Stimulated activated CD4-positive, alpha-beta T cell treated with anti-CD3 and anti-CD28 coated beads, Interleukin-15, amount 100 ng/mL, for 48 hours (primary cell): ENCODE measurements around the gene SLC41A2.
"Not testable (repeated sequence)": the region's sequence is repeated elsewhere in the genome, so short reads cannot be mapped to it uniquely, and the experiment has no call there.

Experiments
- DNase-seq, 2 donors: peaks; one replicate each; pipeline ENCODE4 v3.0.0-alpha.2; 2020; ENCODE audit warnings: low read depth in 2 of 2

The SLC41A2 gene

GRCh38 chr12:104964167-104964855 is 6.2 kb upstream of the SLC41A2 start:
- no peak for DNase-seq

GRCh38 chr12:104963757-104964156 is 5.7 kb upstream of the SLC41A2 start:
- DNase-seq: no peak

- DNase-seq: no peak
These were observed 2.4 kb upstream of the SLC41A2 start for GRCh38 chr12:104960464-104960863.

DNA sequence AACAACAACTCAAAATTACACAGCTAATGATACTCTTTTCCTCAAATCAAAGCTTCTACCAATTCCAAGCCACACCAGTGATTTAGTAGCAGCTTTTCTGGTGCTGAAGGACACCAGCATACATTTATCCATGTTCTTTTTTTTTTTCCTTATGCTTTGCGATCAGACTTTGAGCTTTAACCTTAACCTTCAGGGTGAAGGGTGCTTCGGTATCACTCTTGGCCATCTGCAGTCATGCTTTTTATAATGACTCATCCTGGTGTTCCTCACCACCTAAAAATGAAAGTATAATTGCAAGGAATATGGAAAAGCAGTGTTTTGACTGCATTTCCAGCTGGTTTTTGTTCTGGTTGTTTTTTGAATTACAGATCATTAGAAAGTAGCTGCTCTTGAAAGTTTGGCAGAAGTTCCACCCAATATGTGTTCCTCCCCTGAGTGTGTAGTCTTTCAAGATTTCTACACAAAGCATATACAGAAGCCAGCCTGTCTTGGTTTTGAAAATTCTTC is 1.3 kb upstream of the SLC41A2 start:
- no peak for DNase-seq

DNA sequence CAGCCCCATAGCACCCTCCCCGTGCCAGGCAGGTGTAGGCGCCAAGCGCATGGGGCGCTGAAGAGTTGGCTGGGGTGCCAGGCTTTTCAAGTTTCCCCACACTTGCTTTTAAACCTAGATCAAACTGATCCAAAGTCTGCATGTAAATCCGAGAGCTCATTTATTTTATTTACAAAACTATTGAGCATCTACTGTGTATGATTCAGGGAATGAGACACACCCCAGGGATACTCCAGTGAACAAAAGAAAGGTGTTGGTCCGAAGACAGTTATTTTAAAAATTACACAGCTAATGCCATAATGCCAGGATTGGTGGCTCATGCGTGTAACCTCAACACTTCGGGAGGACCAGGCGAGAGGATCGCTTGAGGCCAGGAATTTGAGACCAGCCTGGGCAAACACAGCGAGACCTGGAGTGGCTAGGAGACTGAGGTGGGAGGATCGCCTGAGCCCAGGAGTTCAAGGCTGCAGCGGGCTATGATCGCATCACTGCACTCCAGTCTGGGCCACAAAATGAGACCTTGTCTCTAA is 780 bp upstream of the SLC41A2 start:
- no peak for DNase-seq

DNA sequence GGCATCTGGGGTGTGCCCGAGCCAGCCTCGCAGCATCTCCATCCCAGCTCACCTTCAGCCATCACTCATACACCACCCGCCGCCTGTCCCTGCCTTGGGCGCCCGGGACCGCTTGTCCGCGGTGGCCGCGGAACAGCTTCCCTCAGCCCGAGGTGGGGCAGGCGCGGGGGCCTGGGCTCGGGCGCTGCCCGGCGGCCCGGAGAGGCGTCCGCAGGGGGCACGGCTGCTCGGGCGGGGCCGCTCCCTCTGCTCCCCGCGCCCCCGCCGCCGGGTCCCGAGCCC is 430 bp downstream of the SLC41A2 start:
- DNase-seq: peak in 1 of 2 donors; percentile 10

- DNase-seq: no peak
These were observed 996 bp downstream of the SLC41A2 start for GRCh38 chr12:104956870-104957718.

DNA sequence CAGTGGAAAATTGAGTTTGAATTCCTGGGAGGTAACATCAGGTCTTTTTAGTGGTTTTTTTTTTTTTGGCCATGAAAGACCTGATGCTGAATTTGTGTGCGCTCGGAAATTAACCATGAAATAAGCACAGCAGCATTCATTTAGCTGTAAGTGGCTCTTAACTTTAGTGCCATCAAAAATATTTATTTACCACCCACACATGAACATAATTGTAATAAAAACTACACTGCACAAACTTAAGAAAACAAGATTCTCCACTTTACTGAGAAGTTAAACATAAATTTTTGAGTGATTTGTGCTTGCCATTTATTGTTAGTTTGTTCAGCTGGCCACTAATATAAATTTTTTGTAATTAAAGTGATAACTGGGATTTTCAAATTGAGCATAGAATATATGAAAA is 2.4 kb downstream of the SLC41A2 start:
- no peak for DNase-seq

DNA sequence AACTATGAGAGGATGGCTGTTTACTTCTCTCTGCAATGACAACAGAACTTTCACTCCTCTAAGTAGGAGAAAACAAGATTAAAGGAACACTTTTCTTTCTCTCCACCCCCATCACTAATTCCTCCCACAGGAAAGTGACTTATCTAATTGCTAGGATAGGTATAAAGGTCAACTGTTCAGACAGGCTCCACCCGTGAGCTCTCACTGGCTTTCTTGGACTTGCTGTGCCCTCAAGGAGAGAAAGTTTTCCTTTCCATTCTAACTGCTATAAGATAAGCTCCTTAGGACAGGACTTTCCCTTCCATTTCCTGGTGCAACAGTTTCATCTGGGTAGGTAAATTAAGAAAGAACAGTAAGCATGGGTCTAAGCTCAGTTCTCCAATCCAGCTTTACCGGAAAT is 4.8 kb downstream of the SLC41A2 start:
- DNase-seq: no peak

- DNase-seq: no peak
These were observed 5.3 kb downstream of the SLC41A2 start for GRCh38 chr12:104952816-104953215.

- DNase-seq: no peak
These were observed 6.2 kb downstream of the SLC41A2 start for GRCh38 chr12:104951759-104952509.

DNA sequence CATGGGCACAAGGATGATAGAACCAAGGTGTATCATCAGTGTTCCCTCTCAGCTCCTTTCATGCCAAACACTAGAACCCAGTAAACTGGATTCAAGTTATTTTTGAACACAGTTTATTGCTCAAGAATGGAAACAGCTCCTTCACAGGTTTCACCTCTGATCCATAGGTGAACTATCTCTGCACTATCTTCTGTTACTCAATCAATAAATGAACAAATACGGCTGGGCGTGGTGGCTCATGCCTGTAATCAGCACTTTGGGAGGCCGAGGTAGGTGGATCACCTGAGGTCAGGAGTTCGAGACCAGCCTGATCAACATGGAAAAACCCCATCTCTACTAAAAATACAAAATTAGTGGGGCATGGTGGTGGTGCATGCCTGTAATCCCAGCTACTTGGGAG is 9.4 kb downstream of the SLC41A2 start:
- not testable (repeated sequence) for DNase-seq

DNA sequence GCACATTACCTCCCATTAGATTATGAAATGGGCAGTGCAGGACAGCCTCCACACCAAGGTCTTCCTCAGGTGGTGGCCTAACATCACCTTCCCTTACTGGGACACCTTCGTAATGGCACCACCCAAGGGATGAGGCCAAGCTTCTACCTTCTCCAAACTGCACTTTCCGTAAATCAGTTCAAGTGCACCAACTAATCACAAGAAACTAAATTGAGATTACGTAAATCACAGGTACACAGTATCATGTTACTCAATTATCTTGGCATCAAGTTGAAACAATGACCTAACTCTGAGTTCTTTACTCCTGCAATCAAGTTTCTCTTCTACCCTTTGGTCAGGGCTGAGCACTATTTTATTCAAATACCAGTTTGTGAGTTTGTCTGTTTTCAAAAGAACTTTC is 13.8 kb downstream of the SLC41A2 start:
- no peak for DNase-seq

DNA sequence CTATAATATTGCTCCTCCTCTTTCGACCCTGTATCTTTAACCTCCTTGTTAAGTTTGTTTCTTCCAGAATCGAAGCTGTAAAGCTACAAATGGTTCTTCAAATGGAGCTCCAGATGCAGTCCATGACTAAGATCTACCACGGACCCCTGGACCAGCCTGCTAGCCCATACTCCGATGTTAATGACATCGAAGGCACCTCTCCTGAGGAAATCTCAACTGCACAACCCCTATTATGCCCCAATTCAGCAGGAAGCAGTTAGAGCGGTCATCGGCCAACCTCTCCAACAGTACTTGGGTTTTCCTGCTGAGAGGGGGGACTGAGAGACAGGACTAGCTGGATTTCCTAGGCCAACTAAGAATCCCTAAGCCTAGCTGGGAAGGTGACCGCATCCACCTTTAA is 14.7 kb downstream of the SLC41A2 start:
- not testable (repeated sequence) for DNase-seq

GRCh38 chr12:104942075-104942474 is 16.0 kb downstream of the SLC41A2 start:
- DNase-seq: no peak

DNA sequence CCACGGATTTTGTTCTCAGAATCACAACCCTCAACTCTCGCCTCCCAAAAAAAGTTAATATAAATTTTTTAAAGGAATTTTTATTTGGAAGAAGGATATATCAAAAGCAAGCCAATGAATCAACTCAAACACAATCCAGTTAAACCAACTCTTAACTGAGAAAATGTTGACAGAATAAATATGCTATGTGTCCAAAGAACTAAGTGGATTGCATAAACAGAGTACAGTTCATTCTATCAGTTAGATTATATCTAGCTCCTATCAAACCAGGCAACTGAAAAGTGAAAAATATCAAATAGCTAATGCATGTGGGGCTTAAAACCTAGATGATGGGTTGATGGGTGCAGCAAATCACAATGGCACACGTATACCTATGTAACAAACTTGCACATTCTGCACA is 16.6 kb downstream of the SLC41A2 start:
- DNase-seq: no peak

- no peak for DNase-seq
These were observed 19.0 kb downstream of the SLC41A2 start for GRCh38 chr12:104939089-104939488.

GRCh38 chr12:104938371-104938770 is 19.7 kb downstream of the SLC41A2 start:
- DNase-seq: no peak

GRCh38 chr12:104935886-104936285 is 22.2 kb downstream of the SLC41A2 start:
- DNase-seq: no peak

DNA sequence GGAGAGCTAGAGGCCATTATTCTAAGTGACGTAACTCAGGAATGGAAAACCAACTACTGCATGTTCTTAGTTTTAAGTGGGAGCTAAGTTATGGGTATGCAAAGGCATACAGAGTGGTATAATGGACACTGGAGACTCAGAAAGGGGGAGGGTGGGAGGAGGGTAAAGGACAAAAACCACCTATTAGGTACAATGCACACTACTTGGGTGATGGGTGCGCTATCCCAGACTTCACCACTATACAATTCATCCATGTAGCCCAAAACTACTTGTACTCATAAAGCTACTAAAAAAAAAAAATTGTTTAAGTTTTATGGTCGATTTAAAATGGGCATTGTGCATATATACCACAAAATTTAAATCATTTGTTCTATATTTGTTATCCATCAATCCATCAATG is 24.3 kb downstream of the SLC41A2 start:
- no peak for DNase-seq

- DNase-seq: no peak
These were observed 25.0 kb downstream of the SLC41A2 start for GRCh38 chr12:104933128-104933527.
